HG02610 (cell line): Measurements from ENCODE around the gene RNH1.

ENCODE experiments used
- ATAC-seq: cut with Tn5 transposase; IDR thresholded peaks from one replicate; pipeline ENCODE4 v1.9.1; 2021; ENCODE audit warnings: mild to moderate bottlenecking, moderate library complexity; ENCODE audit not compliant: unreplicated experiment

Gene RNH1

GRCh38 chr11:499201-500076 lies 7.6 kb downstream of the RNH1 start:
- no peak for ATAC-seq

GRCh38 chr11:498297-499181 lies 8.5 kb downstream of the RNH1 start:
- no peak for ATAC-seq

GRCh38 chr11:497565-498296 lies 9.3 kb downstream of the RNH1 start:
- ATAC-seq, result no peak

- ATAC-seq, result no peak
Observed at GRCh38 chr11:496834-497564, 10.0 kb downstream of the RNH1 start.

- no peak for ATAC-seq
Observed at GRCh38 chr11:495537-495931, 11.5 kb downstream of the RNH1 start.

- no peak for ATAC-seq
Observed at GRCh38 chr11:494761-495536, 12.1 kb downstream of the RNH1 start.

- no peak for ATAC-seq
Observed at GRCh38 chr11:492427-493226, 14.4 kb downstream of the RNH1 start.

- ATAC-seq, result no peak
Observed at GRCh38 chr11:491358-491757, 15.7 kb downstream of the RNH1 start.

GRCh38 chr11:490930-491260 lies 16.1 kb downstream of the RNH1 start:
- no peak for ATAC-seq

GRCh38 chr11:490186-490929 lies 16.7 kb downstream of the RNH1 start:
- ATAC-seq, result no peak

GRCh38 chr11:489610-490185 lies 17.3 kb downstream of the RNH1 start:
- ATAC-seq, result no peak

GRCh38 chr11:488992-489391 lies 18.1 kb downstream of the RNH1 start:
- no peak for ATAC-seq

- ATAC-seq, result no peak
Observed at GRCh38 chr11:488579-488978, 18.5 kb downstream of the RNH1 start.

- no peak for ATAC-seq
Observed at GRCh38 chr11:488062-488461, 19.0 kb downstream of the RNH1 start.

GRCh38 chr11:487571-488021 lies 19.4 kb downstream of the RNH1 start:
- no peak for ATAC-seq

GRCh38 chr11:486189-486588 lies 20.9 kb downstream of the RNH1 start:
- ATAC-seq, result no peak

- no peak for ATAC-seq
Observed at GRCh38 chr11:484616-485015, 22.4 kb downstream of the RNH1 start.

GRCh38 chr11:479311-479710 lies 27.7 kb downstream of the RNH1 start:
- no peak for ATAC-seq
